HG02981 (cell line): Measurements from ENCODE around the gene TSC22D1.
"Not testable (repeated sequence)": the region's sequence is repeated elsewhere in the genome, so short reads cannot be mapped to it uniquely, and the experiment has no call there.

Experiments
- ATAC-seq: cut with Tn5 transposase; IDR thresholded peaks from one replicate; pipeline ENCODE4 v1.9.1; 2021; ENCODE audit warnings: mild to moderate bottlenecking, moderate library complexity; ENCODE audit not compliant: unreplicated experiment

TSC22D1 gene

GRCh38 chr13:44573790-44574465, 2.2 kb downstream of the TSC22D1 start:
- ATAC-seq = no peak

GRCh38 chr13:44573071-44573470, 3.1 kb downstream of the TSC22D1 start:
- ATAC-seq = no peak

GRCh38 chr13:44566601-44567000, 9.5 kb downstream of the TSC22D1 start:
- no peak for ATAC-seq

DNA sequence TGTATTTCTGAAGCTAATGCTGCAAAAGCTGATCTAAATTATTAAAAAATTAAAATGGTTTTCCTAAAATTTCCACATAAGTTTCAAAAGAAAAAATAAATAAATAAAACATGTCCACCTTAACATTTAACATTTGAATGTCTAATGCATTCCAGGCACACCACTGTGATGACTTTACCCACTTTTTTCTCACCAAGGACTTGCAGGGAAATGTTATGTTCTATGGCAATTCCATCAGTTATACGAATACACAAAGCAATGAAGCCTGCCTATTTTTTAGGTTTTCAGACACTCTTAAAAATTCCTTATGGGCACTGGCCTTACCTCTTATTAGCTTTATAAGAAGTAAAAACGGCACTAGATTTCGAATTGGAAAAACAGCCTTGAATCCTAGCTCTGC, 10.2 kb downstream of the TSC22D1 start:
- no peak for ATAC-seq

- no peak for ATAC-seq
These were observed 11.2 kb downstream of the TSC22D1 start for GRCh38 chr13:44564936-44565335.

- not testable (repeated sequence) for ATAC-seq
These were observed 13.3 kb downstream of the TSC22D1 start for GRCh38 chr13:44562853-44563252.

GRCh38 chr13:44561351-44561750, 14.8 kb downstream of the TSC22D1 start:
- no peak for ATAC-seq

GRCh38 chr13:44557986-44558385, 18.1 kb downstream of the TSC22D1 start:
- no peak for ATAC-seq

- no peak for ATAC-seq
These were observed 20.9 kb downstream of the TSC22D1 start for GRCh38 chr13:44555207-44555606.

- ATAC-seq = no peak
These were observed 26.7 kb downstream of the TSC22D1 start for GRCh38 chr13:44549476-44549875.

DNA sequence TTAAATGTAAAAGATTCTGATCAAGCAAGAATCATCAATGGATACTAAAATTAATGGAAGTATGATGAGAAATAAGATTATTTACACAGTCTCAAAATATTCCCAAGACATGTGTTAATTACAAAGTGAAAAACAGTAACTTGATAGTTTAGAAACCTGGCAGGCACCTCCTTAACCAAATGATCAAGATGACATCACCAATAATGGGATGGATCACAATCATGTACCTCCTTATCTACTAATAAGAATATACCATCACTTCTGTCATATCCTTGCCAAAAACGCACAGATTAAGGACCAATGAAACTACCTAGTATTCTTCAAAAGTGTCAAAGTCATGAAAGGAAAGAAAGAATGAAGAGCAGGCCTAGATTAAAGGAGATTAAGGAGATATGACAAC, 30.0 kb downstream of the TSC22D1 start:
- ATAC-seq = no peak

DNA sequence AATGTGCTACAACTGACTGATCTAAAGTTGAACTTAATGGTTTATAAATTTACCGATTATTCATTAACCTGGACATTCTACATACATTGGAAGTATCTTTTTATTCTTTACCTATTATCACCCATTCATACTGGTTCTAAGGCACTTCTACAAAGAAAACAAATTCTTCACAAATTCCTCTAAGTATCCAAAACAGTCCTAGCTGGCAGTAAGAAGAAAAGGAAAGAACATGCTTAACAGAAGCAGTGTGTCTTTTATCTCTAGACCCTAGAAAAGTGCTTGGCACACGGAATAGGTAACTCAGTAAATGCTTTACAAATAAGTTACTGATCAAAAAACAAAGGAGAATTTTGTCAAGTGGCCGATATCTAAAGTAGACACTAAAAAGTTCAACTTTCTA, 32.8 kb downstream of the TSC22D1 start:
- no peak for ATAC-seq

- ATAC-seq = no peak
These were observed 33.8 kb downstream of the TSC22D1 start for GRCh38 chr13:44542361-44542760.

- ATAC-seq = no peak
These were observed 34.5 kb downstream of the TSC22D1 start for GRCh38 chr13:44541601-44542000.

DNA sequence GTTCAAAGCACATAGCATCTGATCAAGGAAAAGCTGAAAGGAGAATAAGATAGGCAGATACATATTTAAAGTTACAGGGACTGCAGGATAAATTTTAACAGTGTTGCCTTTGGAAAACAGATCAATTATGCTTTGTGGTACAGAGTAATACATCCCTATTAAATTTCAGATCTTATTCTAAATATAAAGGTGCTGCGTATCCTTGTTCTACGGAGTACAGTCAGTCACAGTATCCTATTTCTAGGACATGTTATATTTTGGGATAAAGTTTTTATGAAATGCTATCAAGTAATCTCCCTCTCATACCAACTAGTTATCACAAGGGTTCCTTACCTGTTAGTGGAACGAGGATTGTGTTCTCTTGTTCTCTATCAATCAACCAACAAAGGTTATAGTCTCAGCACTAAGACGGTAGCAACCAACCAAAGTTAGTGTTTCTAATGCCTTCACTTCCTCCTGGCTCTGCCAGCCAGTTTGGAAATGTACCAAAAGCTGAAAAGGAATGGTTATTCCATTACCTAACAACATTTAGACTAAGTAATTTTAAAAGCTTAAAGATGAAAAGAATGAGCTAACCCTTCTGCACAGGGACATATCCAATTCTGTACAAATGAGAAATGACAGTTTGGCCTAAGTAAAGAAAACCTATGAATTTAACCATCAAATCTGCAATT, 35.2 kb downstream of the TSC22D1 start:
- no peak for ATAC-seq

DNA sequence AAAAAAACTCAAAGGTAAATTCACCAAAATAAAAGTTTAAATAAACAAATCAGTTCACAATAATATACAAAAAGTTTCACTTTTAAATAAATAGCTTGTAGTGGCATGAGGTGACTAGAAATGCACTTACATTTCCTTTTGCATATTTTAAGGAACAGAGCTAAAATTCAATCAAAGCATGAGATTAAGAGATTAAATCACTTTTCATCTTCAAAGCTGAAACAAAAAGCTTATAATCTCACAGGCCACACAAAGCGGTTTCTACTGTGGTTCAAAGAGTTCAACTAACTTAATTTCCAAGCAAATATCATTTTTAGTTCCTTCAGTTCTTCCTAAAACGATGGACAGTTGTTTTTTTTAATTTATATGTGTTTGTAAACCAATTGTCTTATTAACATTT, 38.9 kb downstream of the TSC22D1 start:
- no peak for ATAC-seq

DNA sequence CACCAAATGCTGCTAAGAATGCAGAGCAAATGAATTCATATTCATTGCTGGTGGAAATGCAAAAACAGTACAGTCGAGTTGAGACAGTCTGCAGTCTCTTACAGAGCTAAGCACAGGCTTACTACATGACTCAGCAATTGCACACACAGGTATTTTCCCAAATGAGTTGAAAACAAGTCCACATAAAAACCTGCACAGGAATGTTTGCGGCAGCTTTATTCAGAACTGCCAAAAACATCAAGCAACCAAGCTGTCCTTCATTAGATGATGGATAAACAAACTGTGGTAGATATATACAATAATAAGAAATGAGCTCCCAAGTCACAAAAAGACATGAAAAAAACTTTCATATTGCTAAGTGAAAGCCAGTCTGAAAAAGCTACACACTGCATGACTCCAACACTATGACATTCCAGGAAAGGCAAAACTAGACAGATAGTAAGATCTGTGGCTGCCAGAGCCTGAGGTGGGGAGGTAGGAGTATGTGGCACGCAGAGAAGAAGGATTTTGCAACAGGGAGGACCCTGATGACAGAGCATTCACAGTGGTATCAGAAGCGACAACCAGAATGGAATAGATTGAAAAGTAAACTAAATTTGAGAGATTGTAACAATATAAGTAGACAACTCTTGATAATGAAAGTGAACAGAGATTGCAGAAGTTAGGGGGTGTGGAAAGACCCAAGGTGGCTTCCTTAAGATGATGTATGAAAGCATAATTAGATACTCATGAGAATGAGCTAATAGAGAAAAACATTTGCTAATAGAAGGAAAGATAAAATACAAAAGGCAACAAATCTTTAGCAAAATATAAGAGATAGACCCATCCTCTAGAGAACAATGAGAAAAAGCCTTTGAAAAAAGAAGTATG, 52.7 kb downstream of the TSC22D1 start:
- no peak for ATAC-seq

GRCh38 chr13:44519642-44520041, 56.5 kb downstream of the TSC22D1 start:
- no peak for ATAC-seq

- ATAC-seq = no peak
These were observed 59.4 kb downstream of the TSC22D1 start for GRCh38 chr13:44516771-44517170.

GRCh38 chr13:44514278-44514677, 61.9 kb downstream of the TSC22D1 start:
- ATAC-seq = no peak

DNA sequence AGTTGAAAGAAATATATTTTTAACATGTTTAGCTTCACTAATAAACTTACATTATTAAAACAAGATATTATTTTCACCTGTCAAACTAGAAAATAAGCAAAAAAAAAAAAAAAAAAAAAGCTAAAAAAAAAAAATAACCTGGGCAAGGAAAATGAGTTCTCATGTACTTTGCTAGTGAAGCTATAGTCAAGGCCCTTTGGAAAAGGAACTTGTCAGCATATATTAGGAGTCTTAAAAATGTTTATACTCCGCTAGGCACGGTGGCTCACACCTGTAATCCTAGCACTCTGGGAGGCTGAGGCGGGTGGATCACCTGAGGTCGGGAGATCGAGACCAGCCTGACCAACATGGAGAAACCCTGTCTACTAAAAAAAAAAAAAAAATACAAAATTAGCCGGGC, 66.3 kb downstream of the TSC22D1 start:
- not testable (repeated sequence) for ATAC-seq
